Stimulated activated CD8-positive, alpha-beta memory T cell treated with anti-CD3 and anti-CD28 coated beads, Interleukin-15, amount 100 ng/mL, for 4 hours (primary cell): ENCODE measurements around the gene MARCHF3.
"Not testable (repeated sequence)": the region's sequence is repeated elsewhere in the genome, so short reads cannot be mapped to it uniquely, and the experiment has no call there.

ENCODE experiments used
- DNase-seq, 2 donors: peaks; one replicate each; pipeline ENCODE4 v3.0.0-alpha.2; 2020; ENCODE audit warnings: low read depth in 2 of 2

Gene MARCHF3

DNA sequence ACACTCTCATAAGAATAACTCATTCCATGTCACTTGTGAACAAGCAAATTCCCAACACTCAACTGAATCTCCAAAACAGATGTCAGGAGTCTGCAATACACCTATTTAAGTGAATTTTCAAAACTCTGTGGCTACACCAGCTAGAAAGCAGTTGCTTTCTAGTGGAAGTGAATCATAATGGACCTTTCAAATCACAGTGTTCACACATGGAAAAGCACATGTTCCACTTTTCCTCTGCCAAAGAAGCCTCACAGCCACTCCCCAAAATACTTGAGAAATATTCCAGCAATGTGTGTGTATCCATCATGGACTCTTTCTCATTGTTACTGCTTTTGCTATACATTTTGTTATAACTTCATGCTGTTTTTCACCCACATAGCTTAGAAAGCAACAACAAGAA is 17.4 kb downstream of the MARCHF3 start:
- DNase-seq = no peak

DNA sequence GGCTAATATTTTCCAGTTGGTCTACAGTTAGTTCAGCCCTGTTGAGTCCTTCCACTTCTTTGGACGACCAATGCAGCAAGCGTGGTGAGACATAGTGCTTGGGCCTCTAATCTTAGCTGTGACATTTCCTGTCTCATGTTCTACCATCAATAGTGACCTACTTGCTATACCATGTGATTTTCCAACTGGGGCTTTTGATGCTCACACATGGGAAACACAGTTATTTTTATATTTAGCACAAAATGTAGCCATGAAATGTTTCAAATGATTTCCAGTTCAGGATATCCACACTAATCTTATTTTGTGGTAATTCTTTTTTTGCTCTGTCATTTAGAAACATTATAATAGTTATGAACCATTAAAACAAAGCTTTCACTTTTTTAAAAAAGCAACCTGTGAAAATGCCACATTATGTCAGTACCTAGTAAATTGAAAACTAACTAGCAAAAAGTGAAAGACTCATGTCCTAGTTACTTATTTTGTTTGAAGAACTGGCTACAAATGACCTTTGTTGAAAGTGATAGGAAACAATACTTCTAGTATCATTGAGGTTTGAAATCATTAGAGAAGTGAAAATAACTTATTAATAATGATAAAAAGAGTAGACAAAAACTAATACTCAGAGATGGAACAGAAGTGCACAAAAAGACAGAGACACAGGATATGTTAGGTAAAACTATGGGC is 18.3 kb downstream of the MARCHF3 start:
- DNase-seq = no peak

DNA sequence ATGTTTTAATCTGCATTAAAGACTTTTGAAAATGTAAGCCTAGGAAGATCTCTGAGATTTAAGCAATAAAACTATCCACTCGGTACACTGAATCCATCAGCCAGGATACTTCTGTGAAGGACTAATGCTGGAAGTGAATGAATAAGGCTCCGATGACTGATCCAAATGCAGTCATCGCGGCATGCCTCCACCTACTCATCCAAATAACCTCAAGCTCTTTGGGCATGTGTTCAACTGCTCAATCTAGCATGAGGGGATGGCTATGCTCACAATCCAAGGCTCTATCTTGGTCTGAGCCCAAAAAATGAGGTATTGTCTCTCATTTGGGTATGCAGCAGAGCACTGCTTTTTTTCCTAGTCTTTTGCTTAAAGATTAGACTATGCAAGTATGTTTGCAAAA is 19.2 kb downstream of the MARCHF3 start:
- DNase-seq = no peak

DNA sequence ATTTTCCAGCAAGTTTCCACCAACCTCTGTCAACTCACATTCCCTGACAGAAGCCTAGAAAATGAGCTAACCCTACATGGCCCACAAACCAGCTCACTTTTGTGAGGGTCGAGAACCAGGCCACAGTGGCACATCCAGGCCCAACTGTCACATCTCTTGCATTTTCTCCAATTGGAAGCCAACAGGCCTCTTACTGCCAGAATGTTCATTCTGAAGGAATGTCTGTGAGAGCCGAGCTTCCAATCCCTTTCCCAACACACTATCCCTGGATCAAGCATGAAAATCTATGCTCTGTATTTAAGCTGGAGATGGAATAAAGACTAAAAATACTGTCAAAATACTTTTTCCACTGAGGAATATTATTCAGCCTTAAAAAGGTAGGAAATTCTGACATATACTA is 20.0 kb downstream of the MARCHF3 start:
- no peak for DNase-seq

DNA sequence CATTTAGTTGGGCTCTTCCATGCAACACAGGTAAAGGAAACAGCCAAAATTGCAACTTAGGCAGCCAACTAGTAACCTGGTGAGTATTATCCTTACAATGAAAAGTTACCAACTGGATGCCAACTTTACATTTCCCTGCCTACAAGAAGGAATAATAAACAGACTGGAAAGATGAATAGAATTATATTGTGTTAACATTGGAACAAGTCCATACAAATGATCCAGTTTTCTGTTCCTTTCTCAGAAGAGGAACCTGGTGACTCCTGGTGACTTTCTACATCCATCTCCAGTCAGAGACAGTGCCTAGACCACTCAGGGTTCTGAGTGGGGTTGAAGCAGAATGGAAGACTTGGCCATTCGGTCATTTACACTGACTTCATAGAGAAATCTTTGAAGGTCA is 20.6 kb downstream of the MARCHF3 start:
- DNase-seq = no peak

DNA sequence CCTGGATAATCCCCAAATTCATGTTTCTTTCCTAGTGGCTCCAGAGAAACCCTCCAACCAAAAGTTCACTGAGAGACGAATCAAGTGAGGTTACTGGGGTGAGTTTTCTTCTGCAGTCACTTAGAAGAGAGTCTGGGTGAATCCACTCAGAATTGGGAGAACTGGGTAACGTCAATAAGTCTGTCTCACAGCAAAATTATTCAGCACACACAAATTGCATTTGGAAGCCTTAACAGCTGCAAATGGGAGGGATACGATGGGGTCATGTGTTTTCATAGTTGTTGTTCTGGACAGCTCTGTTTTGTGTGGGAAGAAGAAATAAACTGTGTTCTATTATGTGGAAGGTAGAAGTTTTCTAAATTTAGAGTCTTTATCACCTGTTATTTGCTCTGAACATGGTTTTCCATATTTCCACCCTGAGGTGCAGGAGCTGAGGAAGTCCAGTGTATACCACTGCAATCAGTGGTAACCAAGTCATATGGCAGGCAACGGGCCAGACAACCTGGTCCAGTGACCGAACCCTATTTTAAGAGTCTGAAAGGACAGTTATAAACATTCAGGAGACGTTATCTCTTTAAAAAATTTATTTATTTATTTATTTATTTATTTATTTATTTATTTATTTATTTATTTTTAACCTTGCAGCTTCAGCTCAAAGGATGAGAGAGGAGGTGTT is 21.9 kb downstream of the MARCHF3 start:
- DNase-seq = no peak

DNA sequence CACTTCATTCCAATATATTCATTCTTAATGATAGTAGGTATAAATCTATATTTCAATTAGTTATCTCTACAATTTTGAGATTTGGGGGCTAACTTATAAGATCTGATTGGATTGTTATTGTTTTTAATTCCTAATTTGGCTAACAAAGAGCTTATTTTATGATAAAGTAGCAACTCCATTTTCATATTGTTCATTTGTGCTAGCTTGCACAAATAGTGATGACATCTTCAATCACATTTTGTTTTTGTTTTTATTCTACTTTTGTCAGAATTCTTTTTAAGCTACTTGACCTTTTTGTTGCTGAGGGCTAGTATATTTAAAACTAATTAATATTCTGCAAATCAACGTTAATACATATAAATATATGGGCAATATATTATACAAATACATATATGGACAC is 22.8 kb downstream of the MARCHF3 start:
- DNase-seq = no peak

DNA sequence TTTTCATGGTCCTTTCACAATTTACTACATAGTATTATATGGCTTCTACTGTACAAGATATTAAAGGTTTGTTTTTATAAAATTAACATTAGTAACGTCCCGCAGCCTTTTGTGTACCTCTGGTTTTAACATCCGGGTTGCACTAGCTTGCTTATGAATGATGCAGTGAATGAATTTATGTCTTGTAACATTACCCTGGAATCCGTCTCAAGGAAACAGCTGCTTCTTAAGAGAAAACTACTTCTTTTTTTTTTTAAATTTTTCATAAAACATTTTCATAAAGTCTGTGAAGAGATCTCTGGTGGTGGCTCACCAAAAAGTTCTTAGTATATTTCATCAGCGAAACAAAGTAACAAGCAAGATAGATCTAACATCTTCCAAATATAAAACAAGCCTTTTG is 23.6 kb downstream of the MARCHF3 start:
- DNase-seq = no peak

DNA sequence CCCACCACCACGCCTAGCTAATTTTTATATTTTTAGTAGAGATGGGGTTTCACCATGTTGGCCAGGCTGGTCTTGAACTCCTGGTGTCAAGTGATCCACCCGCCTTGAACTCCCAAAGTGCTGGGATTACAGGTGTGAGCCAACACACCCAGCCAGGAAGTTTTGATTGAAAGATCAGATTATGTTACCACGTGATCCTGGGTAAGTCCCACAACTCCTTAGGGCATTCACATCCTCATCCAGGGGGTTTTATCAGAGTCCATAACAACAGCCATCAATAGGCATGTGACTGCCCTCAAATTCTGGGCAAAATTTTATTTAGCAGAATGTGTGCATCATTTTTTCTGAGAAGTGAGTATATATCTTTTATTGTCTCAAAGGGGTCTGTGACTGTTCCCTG is 25.1 kb downstream of the MARCHF3 start:
- DNase-seq = not testable (repeated sequence)

DNA sequence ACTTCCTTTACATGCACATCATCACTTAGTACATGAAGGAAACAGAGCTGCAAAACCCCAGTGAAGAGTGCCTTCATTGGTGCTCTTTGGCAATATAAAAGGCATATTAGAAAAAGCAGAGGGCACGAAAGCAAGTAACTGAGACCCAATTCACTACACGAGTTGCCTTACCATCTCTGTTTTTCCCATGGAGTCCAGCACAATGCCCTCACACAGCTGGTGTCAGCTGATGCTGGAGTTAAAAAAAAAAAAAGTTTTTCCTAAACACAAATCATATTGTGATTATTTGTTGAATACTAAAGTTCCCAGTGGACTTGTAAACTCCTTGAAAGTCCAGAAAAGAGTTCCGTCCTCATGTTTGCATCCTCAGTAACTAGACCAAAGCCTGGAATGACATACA is 25.6 kb downstream of the MARCHF3 start:
- no peak for DNase-seq

DNA sequence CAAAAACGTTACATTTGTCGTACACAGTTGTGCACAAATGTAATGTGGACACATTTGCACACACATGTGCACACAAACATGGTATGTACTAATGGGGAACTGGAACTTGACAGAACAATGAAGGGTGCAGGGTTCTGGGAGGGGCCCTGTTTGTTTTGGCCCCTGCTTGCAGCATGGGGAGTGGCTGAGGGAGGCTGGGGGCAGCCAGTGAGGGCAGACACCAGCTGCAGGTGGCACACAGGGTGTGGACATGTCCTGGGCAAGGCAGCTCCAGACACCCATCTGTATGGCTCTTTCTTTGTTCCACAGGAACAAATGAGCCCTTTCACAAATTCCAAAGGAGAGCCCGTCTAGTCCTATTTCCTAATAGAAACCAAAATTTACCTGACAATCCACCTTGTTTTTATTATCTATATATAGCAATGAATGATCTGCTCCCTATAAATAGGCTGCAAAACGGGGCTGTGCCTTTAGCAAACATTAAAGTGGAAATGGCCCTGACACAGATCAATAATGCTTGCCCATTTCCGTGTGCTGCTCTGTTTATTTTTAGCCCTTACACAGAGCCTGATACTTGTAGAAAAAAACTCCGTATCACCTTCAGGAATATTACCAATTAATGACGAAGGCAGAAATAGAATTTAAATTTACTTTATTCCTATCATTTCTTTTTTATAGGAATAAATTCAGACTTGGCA is 26.4 kb downstream of the MARCHF3 start:
- DNase-seq = no peak

DNA sequence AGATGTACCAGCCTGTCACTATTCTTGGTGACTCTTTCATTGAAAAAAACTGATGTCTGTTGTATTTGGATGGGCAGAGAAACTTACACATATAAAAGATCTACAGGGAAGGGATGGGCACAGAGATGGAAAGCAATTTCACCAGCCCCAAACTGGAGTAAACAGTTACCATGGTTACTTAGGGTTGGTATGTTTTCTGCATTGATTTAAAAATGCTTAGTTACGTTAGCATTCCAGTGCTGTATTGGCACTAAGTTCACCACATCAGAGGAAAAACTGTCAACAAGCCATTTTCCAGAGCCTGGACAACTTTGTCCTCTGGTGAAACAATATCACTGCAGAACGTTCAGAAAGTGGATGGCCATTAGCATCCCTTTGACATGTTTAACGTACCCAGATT is 28.0 kb downstream of the MARCHF3 start:
- no peak for DNase-seq

DNA sequence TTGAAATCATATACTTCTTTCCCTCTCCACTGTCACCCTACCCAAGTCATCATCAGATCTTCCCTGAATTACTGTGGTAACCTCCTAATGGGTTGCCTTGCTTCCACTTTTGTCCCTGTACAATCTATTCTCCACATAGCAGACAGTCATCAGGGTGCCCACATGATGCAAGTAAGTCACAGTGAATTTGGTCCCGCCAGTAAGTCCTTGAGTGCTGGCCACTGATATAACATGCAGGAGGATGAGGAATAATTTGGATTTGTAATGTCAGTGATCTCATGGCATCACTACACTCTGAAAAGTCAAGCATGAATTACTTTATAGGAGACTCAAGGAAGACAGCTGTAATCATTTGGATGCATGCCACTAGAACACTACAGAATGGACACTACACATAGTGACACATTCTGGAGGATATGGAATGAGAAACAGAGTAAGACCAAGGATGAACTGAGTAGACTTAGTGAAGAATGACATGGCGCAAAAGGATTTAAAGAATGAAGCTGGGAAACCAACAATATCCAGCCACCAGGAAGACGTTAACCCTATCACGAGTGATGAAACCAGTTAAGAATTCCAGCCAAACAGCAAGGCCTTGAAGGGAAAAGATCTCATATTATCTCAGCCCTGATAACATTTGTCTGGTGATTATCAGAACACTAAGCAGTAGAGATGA is 28.6 kb downstream of the MARCHF3 start:
- DNase-seq = no peak

DNA sequence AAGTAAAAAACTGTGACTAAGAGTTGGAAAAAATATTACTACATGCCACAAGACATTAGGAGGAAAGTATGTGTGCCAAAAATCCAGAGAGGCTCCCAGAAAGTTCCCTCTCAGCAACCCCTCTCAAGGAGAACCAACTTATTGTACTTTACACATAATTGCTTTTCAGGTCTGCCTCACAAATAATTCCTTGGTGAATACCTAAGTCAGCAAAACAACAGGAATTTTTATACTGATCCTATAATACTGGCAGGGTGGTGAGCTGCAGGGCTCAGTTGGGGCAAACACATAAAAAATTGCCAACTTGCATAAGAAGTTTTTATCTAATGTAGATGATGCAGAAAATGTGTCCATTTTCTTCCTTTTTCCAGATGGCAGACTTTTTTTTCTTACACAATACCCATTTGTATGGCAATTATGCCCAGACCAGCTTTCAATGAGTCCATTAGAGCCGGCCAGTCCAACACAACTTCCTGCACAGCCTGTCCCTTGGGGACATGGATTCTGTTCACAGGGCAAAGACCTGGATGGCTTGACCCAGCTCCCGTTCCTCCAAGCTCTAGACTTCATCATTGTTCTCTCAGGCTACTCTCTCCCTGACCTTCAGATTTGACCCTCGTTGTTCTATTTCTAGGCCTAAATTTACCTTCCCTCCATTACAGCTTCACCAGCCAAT is 31.3 kb downstream of the MARCHF3 start:
- DNase-seq = no peak

DNA sequence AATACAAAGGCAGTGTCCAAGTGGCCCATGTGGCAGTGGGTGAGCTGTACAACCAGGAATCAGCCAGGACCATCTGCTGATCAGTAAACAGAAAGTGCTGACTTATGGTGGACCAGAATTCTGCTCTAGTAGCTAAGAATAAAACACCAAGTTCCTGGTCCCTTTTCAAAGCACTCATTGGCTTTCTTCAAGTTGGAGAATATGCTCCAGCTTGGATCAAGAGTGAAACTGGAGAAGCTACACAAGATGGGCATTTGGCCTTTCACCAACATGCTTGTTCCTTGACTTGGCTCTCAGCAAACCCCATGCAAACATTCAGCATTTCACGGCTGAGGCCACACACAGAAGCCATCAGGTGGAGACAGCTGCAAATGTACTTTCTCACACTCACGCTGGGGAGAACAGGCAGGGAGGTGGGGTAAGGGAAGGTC is 32.1 kb downstream of the MARCHF3 start:
- no peak for DNase-seq

DNA sequence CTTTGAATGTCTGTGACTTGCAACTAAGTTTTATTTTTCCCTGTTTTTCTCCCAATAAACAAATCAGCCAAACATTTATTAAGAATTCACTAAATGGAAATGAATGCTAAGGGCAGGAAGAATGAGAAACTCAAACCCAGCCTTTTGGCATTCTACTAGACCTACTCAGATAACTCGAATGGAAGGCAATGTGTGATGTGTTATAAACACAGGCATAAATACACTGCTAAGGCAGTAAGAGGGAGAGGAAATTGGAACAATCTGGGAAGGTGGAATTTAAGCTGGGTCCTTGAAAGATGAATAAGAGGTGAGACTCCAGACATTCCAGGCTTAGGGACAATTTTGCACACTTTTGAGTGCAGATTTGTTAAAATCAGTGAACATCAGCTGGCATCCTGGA is 34.7 kb downstream of the MARCHF3 start:
- DNase-seq = no peak

DNA sequence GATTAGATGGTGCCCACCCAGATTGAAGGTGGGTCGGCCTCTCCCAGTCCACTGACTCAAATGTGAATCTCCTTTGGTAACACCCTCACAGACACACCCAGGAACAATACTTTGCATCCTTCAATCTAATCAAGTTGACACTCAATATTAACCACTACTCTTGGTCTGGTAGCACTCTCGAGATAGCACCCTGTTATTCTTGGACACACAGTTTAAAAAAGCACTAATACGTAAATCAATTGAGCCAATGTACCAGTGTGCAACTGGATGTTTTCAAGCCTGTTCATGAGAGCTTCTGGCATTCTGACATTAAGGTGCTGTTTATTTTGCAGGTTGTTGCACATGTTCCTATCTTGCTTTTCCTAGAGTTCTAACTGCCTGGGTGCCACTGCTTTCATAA is 35.3 kb downstream of the MARCHF3 start:
- no peak for DNase-seq

DNA sequence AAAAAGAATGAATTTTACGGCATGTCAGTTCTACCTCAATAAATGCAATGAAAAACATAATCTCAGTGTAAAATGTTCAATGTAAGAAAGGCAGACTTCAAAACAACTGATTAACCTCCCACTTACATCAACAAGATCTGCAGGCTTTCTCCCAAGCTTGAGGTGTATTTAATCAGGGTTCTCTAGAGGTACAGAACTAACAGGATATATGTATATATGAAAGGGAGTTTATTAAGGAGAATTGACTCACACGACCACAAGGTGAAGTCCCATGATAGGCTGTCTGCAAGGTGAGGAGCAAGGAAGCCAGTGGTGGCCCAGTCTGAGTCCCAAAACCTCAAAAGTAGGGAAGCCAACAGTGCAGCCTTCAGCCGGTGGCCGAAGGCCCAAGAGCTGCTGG is 35.9 kb downstream of the MARCHF3 start:
- no peak for DNase-seq

DNA sequence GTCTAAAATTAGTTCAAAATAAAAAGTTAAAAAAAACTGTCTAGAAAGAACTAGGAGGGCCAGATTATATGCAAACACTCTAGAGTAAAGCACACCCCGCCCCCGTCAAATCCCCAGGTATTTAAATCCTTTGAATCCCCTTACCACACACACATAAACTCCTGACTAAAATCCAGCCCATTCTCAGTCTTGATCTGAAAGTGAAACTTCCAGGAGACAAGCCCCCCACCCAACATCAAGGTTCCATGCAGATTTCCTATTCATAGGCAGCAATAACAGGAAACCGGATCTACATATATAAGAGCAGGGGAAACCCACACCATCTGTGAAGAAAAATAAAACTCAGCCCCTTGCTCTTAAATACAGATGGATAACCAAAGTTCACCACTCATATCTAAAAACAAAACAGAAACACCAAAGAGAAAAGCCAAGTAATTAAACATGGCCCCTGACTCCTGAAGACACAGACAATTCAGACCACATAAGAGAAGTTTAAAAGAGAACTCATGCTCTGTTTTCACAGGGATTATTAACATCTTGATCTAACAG is 42.3 kb downstream of the MARCHF3 start:
- no peak for DNase-seq

DNA sequence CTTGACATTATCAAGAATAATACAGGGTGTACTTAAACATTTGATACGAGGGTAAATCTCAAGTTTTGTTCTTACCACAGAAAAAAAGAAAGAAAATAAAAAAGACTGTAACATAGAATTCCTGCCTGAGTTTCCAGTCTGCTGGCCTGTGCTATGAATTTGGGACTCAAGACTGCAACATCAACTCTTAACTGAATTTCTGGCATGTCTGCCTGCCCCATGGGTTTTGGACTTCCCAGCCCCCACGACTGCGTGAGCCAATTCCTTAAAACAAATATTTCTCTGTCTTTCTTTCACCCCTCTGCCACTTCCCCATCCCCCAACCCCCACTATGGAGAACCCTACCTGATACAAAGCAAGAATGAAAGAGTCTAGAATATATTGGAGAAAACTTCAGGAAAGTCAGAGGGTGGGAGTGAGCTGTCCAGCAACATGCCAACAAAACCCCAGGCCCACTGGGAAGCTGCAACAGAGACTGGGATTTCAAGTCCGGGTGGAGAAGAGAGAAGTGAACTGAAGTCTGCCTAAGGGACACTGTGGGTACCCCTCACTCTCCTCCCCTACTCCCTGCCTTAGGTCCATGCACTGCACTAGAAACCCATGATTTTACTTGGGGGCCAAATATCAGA is 43.0 kb downstream of the MARCHF3 start:
- DNase-seq = no peak

DNA sequence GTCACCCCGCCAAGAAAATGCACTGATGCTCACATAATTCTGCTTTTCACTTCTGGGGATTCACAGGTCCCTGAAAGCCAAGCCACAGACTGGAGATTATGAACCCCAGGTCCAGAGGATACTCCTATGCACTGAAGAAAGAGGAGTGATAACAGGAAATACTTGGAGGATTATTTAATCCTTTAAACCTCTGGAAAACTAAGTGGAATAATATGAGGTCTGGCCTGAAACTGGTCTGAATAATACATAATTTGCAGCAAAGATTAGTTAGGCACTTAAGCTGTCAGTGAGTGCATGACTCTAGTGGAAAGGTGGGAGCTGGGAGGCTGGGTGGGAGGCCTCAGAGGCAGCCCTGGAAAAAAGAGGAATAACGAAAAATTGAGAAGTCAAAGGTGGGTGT is 45.7 kb downstream of the MARCHF3 start:
- DNase-seq = no peak
